Upper lobe of right lung (tissue), 1 donor: Measurements from ENCODE around the gene PRPF40A. TPM values are rescaled to one million over a fixed set of nuclear protein-coding genes. Genes with fewer than 3 reads are reported as not detected.

Experiments used
- ATAC-seq: fragments of 200-7000 bp; cut with Tn5 transposase; one replicate; pipeline ENCODE4 v1.9.1; 2020; ENCODE audit warnings: mild to moderate bottlenecking, moderate library complexity
- DNase-seq: peaks from one replicate; pipeline ENCODE4 v3.0.0-alpha.2; 2020
- H3K27ac ChIP-seq: fragments of 200-600 bp; one replicate; pipeline ENCODE4 v1.8.0; 2022
- H3K27me3 ChIP-seq: fragments of 200-600 bp; one replicate; pipeline ENCODE4 v1.8.0; 2022; ENCODE audit warnings: mild to moderate bottlenecking
- H3K36me3 ChIP-seq: fragments of 200-600 bp; one replicate; pipeline ENCODE4 v1.8.0; 2022
- H3K4me1 ChIP-seq: fragments of 200-600 bp; one replicate; pipeline ENCODE4 v1.8.0; 2022
- H3K4me3 ChIP-seq: fragments of 200-600 bp; one replicate; pipeline ENCODE4 v1.8.0; 2022; ENCODE audit warnings: mild to moderate bottlenecking
- H3K9me3 ChIP-seq: fragments of 200-600 bp; one replicate; pipeline ENCODE4 v1.8.0; 2022
- CTCF ChIP-seq: fragments of 200-600 bp; IDR thresholded peaks from one replicate; pipeline ENCODE4 v1.8.0; 2022; ENCODE audit warnings: antibody characterized with exemption
- intact Hi-C: fragments of 100-400 bp; cut with DNase I; formaldehyde crosslinking; loops from one replicate; pipeline ENCODE4 v1.11.0; 2022
- total RNA-seq: library from RNA; stranded (reverse); fragmentation: NEBNext Ultra II Directional; extraction: Animal tissue kit (Norgen Biotek cat#: 25700); gene quantifications from one replicate; pipeline ENCODE4 v1.2.1, GENCODE V29; 2021
- donor health status: DM: no; HTN: yes; CAD: no; lungs with severe emphysema.

The PRPF40A gene
- total RNA-seq, 1 donor from 2014 or later, result 71.6 TPM

DNA sequence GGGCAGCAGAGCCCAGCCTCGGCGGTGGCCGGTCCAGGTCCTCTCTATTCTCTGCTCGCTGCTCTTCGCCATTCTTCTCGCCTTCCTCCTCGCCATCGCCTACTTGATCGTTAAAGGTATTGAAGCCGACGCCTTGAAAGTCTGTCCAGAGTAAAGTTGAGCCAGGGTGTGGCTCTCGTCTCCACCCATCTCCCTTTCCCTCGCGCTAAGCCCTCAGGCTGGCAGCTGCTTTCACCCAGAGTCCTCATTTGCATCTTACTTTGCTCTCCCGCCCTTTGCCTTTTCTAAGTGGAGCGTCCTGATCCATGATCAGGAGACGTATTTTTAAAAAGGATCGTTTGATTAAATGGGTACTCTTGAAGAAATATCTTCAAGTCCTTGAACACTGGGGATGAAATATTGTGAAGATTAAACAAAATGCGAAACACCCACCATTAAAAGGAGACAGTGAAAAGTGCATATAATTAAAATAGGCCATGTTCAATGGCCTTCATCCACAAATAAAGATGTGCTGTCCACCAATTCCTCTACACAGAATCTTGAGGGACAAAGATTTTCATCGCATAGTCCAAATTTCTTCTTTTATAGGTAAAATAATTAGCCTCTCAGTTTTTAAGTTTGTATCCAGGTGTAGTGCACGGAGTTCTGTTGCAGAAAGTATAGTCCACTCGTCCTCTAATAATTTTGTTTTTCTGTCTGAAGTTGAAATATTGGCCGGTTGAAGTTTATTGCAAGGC, 1.8 kb upstream of the PRPF40A start:
- peaks cover 17% of the 10 kb centered on the region for H3K36me3 ChIP-seq
- ATAC-seq (peak; percentile 21), DNase-seq (no peak)
- no peak for TF ChIP-seq CTCF
- H3K27ac ChIP-seq, result peak overlapping the region; percentile 97
- intact Hi-C loops, result no loop called here
- H3K4me1 ChIP-seq, result peaks cover 37% of the 10 kb centered on the region
- no peaks in the 10 kb centered on the region for H3K27me3 ChIP-seq
- H3K4me3 ChIP-seq, result peak overlapping the region; percentile 96
- no peaks in the 10 kb centered on the region for H3K9me3 ChIP-seq

DNA sequence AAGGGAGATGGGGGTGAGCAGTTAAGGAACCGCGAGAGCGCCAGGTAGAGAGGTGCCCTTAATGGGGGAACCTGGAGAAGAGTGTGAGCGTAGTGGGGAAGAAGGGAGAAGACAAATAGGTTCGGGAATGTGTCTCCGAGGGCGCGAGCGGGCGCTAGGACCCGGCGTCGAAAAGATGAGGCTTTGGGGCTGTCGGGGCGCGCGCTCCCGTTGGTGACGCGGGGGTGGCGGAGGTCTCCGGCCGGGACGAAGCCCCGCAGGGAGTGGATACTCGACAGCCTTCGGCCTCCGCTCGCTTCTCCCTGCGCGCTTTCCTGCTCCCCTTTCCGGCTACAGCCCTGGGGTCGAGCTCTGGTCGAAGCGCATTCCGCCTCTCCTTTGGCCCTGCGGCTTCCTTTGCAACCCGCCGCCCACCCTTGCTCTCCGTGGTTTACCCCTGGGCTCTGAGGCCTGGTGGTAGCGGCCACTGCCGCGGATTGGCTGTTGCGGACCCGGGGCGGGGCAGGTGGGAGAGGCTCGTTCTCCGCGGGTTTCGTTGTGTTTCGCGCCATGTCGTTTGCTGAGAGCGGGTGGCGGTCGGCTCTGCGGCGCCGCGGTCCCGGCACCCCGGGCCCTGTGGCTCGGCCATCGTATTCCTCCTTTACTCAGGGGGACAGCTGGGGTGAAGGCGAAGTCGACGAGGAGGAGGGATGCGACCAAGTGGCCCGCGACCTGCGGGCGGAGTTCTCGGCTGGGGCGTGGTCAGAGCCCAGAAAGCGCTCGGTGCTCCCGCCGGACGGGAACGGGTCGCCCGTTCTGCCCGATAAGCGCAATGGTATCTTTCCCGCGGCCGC, 1.0 kb upstream of the PRPF40A start, which contains the start of gene ARL6IP6:
Gene ARL6IP6 (plus strand): TSS at position 545 of the 833 bp plus-strand sequence. CDS start 5 bp downstream, at position 550.
- Histone ChIP-seq H3K27me3 (no peaks in the 10 kb centered on the region), H3K9me3 (no peaks in the 10 kb centered on the region), H3K27ac (peak within 1 kb of the TSS; percentile 97), H3K36me3 (peaks cover 25% of the 10 kb centered on the region), H3K4me3 (peak within 1 kb of the TSS; percentile 96), H3K4me1 (peaks cover 37% of the 10 kb centered on the region)
- ATAC-seq (peak; percentile 88), DNase-seq (peak; percentile 97)
- no peak for TF ChIP-seq CTCF
- intact Hi-C loops, result no loop called here

GRCh38 chr2:152716805-152717227, 445 bp downstream of the PRPF40A start:
- TF ChIP-seq CTCF, result no peak
- intact Hi-C loops, result no loop called here
- H3K36me3 ChIP-seq, result peaks cover 35% of the 10 kb centered on the region
- no peaks in the 10 kb centered on the region for H3K27me3 ChIP-seq
- ATAC-seq, result no peak
- no peak for DNase-seq
- H3K4me3 ChIP-seq, result peak overlapping the region; percentile 96
- H3K4me1 ChIP-seq, result peaks cover 37% of the 10 kb centered on the region
- H3K27ac ChIP-seq, result peak overlapping the region; percentile 97
- no peaks in the 10 kb centered on the region for H3K9me3 ChIP-seq

GRCh38 chr2:152715854-152716428, 1.3 kb downstream of the PRPF40A start:
- peaks cover 35% of the 10 kb centered on the region for H3K4me1 ChIP-seq
- TF ChIP-seq CTCF, result peak; percentile 37
- DNase-seq, result no peak
- intact Hi-C loops, result no loop called here
- H3K4me3 ChIP-seq, result peak overlapping the region; percentile 96
- H3K36me3 ChIP-seq, result peaks cover 38% of the 10 kb centered on the region
- H3K9me3 ChIP-seq, result no peaks in the 10 kb centered on the region
- no peak for ATAC-seq
- H3K27ac ChIP-seq, result no peak overlapping the region
- no peaks in the 10 kb centered on the region for H3K27me3 ChIP-seq

GRCh38 chr2:152715112-152715511, 2.1 kb downstream of the PRPF40A start:
- no peak for TF ChIP-seq CTCF
- Histone ChIP-seq H3K4me3 (no peak overlapping the region), H3K36me3 (peaks cover 38% of the 10 kb centered on the region), H3K9me3 (no peaks in the 10 kb centered on the region), H3K27me3 (no peaks in the 10 kb centered on the region), H3K4me1 (peaks cover 27% of the 10 kb centered on the region), H3K27ac (no peak overlapping the region)
- DNase-seq (no peak), ATAC-seq (no peak)
- intact Hi-C loops, result no loop called here
